Colonic mucosa (tissue), 4 donors: ENCODE data around the gene PLEKHF1. TPM values are rescaled to one million over a fixed set of nuclear protein-coding genes. Genes with fewer than 3 reads are reported as not detected.

Experiments used
- DNase-seq: peaks from one replicate; pipeline ENCODE4 v3.0.0-alpha.2; 2020
- H3K27ac ChIP-seq: fragments of 200-600 bp; one replicate; pipeline ENCODE4 v1.8.0; 2021
- H3K27me3 ChIP-seq: fragments of 200-600 bp; one replicate; pipeline ENCODE4 v1.8.0; 2021
- H3K36me3 ChIP-seq: fragments of 200-600 bp; one replicate; pipeline ENCODE4 v1.8.0; 2021
- H3K4me1 ChIP-seq: fragments of 200-600 bp; one replicate; pipeline ENCODE4 v1.8.0; 2021; ENCODE audit warnings: mild to moderate bottlenecking
- H3K4me3 ChIP-seq: fragments of 200-600 bp; one replicate; pipeline ENCODE4 v1.8.0; 2021
- H3K9ac ChIP-seq, 2 donors: one replicate each; pipeline ENCODE4 v1.7.0; 2013; ENCODE audit warnings: control low read depth in 2 of 2, low read depth in 2 of 2, low read length in 2 of 2
- H3K9me3 ChIP-seq: fragments of 200-600 bp; one replicate; pipeline ENCODE4 v1.8.0; 2021
- CTCF ChIP-seq: fragments of 200-600 bp; IDR thresholded peaks from one replicate; pipeline ENCODE4 v1.8.0; 2022; ENCODE audit warnings: antibody characterized with exemption, mild to moderate bottlenecking
- intact Hi-C: fragments of 100-400 bp; cut with DNase I; formaldehyde crosslinking; loops from one replicate; pipeline ENCODE4 v1.14.1; 2022
- total RNA-seq, 2 donors: library from RNA; stranded (reverse); fragmentation: NEBNext Ultra II Directional in 1 of 2; extraction: Animal tissue kit (Norgen Biotek cat#: 25700) in 1 of 2; gene quantifications; one replicate each; pipeline ENCODE4 v1.2.1, GENCODE V29; 2021
- donor health status: healthy.
- donor health status: DM: no; HTN: no; CAD: no.
- donor health status: DM: no; HTN: no; CAD: no.

Gene PLEKHF1
- total RNA-seq, 2 donors from 2014 or later = 2.8 to 3.4 TPM

DNA sequence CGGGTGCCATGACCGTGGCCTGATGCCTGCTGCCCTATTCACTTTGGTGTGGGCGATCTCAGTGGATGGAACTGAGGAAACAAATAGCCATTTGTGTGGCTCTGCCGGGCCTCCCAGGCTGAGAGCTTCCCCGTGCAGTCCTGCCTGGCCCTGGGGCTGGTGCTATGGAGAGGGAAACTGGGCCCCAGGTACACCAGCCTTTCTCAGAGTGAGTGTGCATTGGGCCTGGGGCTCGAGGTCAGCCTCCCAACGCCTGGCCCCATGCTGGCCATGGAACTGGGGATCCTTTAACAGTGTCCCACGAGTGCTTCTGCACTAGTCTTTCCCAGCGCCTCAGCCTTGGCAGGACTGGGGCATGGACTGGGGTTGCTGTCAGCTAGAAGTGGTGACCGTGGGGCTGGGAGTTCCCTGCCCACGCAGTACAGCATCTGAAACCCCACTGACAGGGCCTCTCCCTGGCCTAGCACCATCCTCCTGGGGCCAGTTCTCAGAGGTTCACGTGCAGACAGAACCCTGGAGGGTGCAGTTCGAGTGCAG lies 10.5 kb downstream of the PLEKHF1 start:
- DNase-seq = no peak
- H3K27me3 ChIP-seq = no peaks in the 10 kb centered on the region
- H3K4me3 ChIP-seq = no peak overlapping the region
- intact Hi-C loops = no loop called here
- no peak for TF ChIP-seq CTCF
- no peaks in the 10 kb centered on the region for H3K36me3 ChIP-seq
- H3K9ac ChIP-seq = no peak overlapping the region
- no peaks in the 10 kb centered on the region for H3K4me1 ChIP-seq
- H3K27ac ChIP-seq = no peak overlapping the region
- no peaks in the 10 kb centered on the region for H3K9me3 ChIP-seq

DNA sequence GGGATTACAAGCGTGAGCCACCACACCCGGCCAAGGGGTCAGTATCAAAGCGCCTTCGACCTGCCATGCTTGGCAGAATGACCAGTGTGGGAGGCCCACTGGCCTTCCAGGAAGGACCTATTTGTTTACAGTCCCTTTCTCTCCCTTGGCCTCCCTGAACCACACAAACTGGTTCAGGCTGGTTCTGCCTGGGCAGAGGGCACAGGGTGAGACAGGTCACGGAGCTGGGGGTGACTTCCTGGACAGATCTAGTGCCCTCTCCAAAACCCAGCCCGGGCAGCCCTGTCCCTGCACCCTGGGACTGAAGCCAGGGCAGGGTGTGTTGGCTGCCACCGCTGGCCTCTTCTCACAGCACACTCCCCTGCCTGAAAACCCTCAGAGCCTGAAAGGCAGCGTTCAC lies 11.3 kb downstream of the PLEKHF1 start:
- intact Hi-C loops = no loop called here
- TF ChIP-seq CTCF = no peak
- Histone ChIP-seq H3K27ac (no peak overlapping the region), H3K9me3 (no peaks in the 10 kb centered on the region), H3K9ac (no peak overlapping the region), H3K4me3 (no peak overlapping the region), H3K4me1 (no peaks in the 10 kb centered on the region), H3K36me3 (no peaks in the 10 kb centered on the region), H3K27me3 (no peaks in the 10 kb centered on the region)
- no peak for DNase-seq

DNA sequence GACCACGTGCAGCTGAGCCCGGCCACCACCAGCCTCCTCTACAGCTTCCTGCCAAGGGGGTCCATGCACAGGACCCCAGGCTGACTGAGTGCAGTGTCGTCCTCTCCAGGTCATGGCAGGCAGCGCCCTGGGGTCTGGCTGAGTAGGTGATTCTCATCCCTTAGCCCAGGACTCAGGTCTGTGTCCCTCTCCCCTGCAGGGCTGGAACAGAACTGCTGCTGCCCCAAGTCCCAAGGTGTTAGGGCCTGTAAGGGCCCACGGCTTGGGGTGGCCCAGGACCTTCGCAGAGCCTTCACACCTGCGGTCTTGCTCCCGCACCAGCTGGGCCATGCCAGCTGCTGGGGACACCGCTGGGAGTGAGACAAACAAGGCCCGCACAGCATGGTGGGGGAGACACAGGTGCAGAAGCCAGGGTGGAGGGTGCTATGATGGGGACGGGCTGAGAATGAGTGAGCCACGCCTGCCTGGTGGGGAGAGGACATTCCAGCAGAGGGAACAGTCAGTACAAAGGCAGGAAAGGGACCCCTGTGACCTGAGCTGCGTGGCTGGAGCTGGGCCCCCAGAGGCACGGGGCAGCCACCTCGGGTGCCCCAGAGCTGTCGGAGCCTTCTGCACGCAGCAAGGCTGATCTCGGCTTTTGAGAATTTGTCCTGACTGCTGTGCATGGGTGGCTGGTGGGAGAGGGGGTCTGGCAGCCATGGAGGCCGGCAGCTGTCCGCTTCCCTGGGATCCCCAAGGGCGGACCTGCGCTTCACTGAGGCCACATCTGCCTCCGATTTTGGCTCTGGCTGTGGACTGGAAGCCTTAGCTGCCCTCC lies 11.9 kb downstream of the PLEKHF1 start:
- Histone ChIP-seq H3K27me3 (no peaks in the 10 kb centered on the region), H3K9me3 (no peaks in the 10 kb centered on the region), H3K4me1 (no peaks in the 10 kb centered on the region), H3K36me3 (no peaks in the 10 kb centered on the region), H3K4me3 (no peak overlapping the region), H3K27ac (no peak overlapping the region), H3K9ac (no peak overlapping the region)
- no peak for TF ChIP-seq CTCF
- intact Hi-C loops = no loop called here
- no peak for DNase-seq

GRCh38 chr19:29678484-29679106 lies 13.3 kb downstream of the PLEKHF1 start:
- Histone ChIP-seq H3K9me3 (no peaks in the 10 kb centered on the region), H3K9ac (no peak overlapping the region), H3K36me3 (no peaks in the 10 kb centered on the region), H3K4me3 (no peak overlapping the region), H3K4me1 (no peaks in the 10 kb centered on the region), H3K27me3 (no peaks in the 10 kb centered on the region), H3K27ac (no peak overlapping the region)
- DNase-seq = no peak
- TF ChIP-seq CTCF = no peak
- intact Hi-C loops = no loop called here

DNA sequence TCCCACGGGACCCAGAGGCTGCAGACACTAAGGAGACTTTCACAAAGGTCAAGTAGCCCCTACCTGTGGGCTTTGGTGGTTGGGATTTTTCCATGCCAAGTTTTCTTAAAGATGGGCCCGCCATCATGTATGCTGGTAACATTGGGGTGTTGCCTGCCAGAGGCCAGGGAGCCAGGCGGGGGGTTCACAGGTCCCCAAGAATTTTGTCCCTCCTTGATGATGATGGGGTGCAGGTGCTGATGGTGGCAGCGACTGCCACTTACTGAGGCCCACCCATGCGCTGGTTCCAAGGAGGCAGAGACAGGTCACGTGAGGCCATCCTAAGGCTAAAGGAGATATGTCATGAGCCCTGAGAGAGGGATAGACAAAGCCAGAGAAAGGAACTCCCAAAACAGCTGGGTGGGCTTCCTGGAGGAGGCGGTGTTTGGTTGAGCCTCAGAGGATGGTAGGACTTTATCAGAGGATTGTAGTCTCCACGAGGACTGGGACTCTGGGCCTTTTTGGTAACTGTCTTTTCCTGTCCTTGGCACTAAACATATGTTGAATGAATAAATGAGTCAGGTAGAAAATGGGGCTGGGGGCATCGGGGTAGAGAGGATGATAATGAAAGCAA lies 14.4 kb downstream of the PLEKHF1 start:
- no peaks in the 10 kb centered on the region for H3K36me3 ChIP-seq
- no peak overlapping the region for H3K27ac ChIP-seq
- no peaks in the 10 kb centered on the region for H3K27me3 ChIP-seq
- H3K4me1 ChIP-seq = no peaks in the 10 kb centered on the region
- no peak for TF ChIP-seq CTCF
- no peaks in the 10 kb centered on the region for H3K9me3 ChIP-seq
- no peak overlapping the region for H3K4me3 ChIP-seq
- no peak for DNase-seq
- no peak overlapping the region for H3K9ac ChIP-seq
- intact Hi-C loops = no loop called here
